ENCODE data around the gene BCLAF1.
"Not testable (repeated sequence)": the region's sequence is repeated elsewhere in the genome, so short reads cannot be mapped to it uniquely, and the experiment has no call there.

BCLAF1 gene

DNA sequence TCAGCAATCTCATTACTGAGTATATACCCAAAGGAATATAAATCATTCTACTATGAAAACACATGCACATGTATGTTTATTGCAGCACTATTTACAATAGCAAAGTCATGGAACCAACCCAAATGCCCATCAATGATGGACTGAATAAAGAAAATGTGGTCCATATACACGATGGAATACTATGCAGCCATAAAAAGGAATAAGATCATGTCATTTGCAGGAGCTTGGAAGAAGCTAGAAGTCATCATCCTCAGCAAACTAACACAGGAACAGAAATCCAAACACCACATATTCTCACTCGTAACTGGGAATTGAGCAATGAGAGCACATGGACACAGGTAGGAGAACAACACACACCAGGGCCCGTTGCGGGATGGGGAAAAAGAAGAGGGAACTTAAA is 64.7 kb downstream of the BCLAF1 start:
- in situ Hi-C loops (cut with MboI; ENCODE audit: low sequenced_read_pairs) = loop anchor here (10.0 kb wide), 1 partner anchor 690 kb away; no protein-coding TSS in a partner anchor
- H3K9me3 ChIP-seq; H3K4me3 ChIP-seq; H3K36me3 ChIP-seq (replicated peaks); H3K4me1 ChIP-seq; DNase-seq (ENCODE audit: low spot score in 2 of 2); H3K27me3 ChIP-seq (ENCODE audit: low read depth): not testable (repeated sequence)

DNA sequence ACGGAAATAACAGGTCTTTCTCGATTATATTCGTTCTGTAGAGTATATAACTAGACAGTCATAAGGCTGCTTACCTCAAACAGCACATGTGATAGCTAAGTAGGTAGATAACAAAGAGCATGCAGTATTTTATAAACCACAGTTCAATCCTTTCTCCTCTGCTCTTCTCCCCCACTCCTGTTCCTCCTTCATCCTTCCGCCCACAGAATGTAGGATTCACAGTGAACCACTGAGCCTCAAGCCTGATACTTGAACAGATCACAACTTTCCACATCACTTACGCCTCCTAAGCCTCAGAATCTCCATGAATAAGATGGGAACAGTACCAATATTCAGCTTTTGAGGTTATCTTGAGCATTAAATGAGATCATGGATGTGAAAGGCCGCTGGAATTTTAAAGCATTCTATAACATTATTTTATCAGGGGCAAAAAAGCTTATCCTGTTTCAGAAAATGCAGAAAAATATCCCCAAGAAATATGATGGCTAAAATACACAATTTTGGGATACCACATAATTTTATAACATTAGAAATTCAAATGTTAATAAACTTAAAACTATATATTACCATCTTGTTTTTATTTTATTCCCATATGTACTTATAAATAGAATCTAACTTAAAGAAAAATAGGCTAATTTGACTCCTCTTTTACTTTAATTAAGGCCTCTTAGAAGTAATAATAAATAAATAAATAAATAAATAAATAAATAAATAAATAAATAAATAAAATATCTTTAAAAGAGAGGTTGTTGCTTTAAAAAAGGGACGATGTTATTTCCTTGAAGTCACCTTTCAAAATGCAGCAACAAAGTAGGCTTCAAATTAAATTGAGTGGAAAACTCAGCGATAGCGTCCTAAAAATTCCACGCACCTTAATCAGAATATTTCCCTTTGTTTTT is 72.9 kb downstream of the BCLAF1 start:
- no peak overlapping the region for H3K4me3 ChIP-seq
- no peaks in the 10 kb centered on the region for H3K4me1 ChIP-seq
- H3K36me3 ChIP-seq (replicated peaks) = no peaks in the 10 kb centered on the region
- in situ Hi-C loops (cut with MboI; ENCODE audit: low sequenced_read_pairs) = no loop called here
- H3K27me3 ChIP-seq (ENCODE audit: low read depth) = no peaks in the 10 kb centered on the region
- no peaks in the 10 kb centered on the region for H3K9me3 ChIP-seq
- no peak for DNase-seq (ENCODE audit: low spot score in 2 of 2)

DNA sequence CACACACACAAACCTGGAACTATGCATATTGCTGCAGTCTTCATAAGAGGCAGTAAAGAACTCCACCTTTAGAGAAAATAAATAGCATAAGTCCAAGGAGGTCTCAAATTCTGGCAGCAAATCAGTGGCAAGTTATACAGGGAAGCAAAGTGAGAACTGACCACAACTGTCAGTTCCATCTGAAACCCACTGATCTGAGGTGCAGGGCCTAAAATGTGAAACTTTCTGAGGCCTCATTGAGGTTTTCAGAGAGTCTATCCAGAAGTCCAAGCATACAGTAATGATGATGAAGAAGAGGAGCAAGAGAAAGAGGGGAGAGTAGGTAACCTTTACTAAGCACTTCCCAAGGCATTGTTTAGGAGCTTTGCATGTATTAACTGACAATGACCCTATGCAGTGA is 75.8 kb downstream of the BCLAF1 start:
- in situ Hi-C loops (cut with MboI; ENCODE audit: low sequenced_read_pairs) = no loop called here
- Histone ChIP-seq H3K4me1 (no peaks in the 10 kb centered on the region), H3K27me3 (ENCODE audit: low read depth) (no peaks in the 10 kb centered on the region), H3K36me3 (replicated peaks) (no peaks in the 10 kb centered on the region), H3K4me3 (no peak overlapping the region), H3K9me3 (no peaks in the 10 kb centered on the region)
- DNase-seq (ENCODE audit: low spot score in 2 of 2) = no peak

DNA sequence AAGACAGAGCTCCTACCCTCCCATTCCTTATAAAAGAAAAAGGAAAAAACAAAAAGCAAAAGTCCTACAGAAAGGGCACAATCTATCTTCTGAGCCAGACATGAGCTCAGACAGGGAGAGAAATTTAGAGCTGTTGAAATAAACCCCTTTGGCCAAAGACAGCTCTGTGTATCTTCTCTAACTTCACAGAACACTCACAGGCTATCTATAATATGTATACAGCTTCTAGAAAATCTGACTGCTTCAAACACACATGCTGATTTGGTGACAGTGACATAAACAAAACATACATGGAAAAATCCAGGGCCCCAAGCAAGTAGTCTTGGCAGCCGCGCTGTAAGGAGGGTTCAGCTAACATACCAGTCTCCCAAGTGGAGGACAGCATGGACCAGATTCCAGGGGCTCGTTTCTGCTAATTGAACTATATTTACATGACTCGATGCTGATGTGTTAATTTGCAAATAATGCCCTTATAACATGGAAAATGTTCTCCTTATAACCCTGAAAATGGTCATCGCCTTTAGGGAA is 76.6 kb downstream of the BCLAF1 start:
- DNase-seq (ENCODE audit: low spot score in 2 of 2) = no peak
- H3K27me3 ChIP-seq (ENCODE audit: low read depth) = no peaks in the 10 kb centered on the region
- H3K4me3 ChIP-seq = no peak overlapping the region
- H3K36me3 ChIP-seq (replicated peaks) = no peaks in the 10 kb centered on the region
- no peaks in the 10 kb centered on the region for H3K9me3 ChIP-seq
- in situ Hi-C loops (cut with MboI; ENCODE audit: low sequenced_read_pairs) = no loop called here
- no peaks in the 10 kb centered on the region for H3K4me1 ChIP-seq

DNA sequence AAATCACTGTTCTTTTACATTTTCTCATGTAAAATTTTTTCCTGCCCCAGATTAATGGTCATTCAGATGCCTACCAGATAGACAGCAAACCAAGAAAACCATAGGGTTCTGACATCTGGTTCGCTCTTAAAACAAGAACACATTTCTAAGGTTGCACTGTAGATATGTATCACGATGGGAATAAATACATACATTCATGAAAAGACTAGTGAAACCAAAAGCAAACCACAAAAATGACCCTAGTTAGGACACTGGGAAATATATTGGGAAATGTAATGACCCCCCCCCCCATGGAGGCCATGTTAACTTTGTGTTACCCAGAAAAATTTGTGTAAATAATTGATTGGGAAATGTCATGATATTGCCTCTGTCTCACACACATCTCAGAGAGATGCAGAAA is 77.0 kb downstream of the BCLAF1 start:
- in situ Hi-C loops (cut with MboI; ENCODE audit: low sequenced_read_pairs) = no loop called here
- H3K9me3 ChIP-seq = no peaks in the 10 kb centered on the region
- H3K4me1 ChIP-seq = no peaks in the 10 kb centered on the region
- no peaks in the 10 kb centered on the region for H3K27me3 ChIP-seq (ENCODE audit: low read depth)
- DNase-seq (ENCODE audit: low spot score in 2 of 2) = no peak
- H3K36me3 ChIP-seq (replicated peaks) = no peaks in the 10 kb centered on the region
- no peak overlapping the region for H3K4me3 ChIP-seq

DNA sequence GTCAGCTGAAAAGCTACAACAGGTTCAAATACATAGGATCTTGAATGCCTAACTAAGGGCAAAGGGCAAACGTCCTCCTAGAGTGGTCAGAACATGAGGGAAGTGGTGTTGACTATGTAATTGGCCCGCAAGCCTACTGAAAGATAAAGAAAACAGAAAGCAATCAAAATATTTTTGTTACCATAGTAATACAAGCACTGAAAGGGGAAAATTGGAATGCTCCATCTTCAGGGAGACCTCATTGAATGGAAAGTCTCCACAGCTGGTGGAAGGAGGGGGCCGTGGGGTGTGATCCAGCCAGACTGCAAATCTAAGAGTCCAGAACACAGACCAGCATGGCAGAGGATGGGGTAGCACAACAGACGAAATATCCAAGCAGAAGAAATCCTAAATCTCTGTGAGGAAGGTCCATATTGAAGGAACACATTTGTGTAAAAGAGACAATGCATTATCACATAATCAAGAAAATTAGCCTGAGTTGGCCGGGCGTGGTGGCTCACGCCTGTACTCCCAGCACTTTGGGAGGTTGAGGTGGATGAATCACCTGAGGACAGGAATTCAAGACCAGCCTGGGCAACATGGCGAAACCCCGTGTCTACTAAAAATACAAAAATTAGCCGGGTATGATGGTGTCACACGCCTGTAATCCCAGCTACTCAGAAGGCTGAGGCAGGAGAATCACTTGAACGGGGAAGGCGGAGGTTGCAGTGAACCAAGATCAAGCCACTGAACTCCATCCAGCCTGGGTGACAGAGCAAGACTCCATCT is 79.1 kb downstream of the BCLAF1 start:
- no peak for DNase-seq (ENCODE audit: low spot score in 2 of 2)
- in situ Hi-C loops (cut with MboI; ENCODE audit: low sequenced_read_pairs) = no loop called here

DNA sequence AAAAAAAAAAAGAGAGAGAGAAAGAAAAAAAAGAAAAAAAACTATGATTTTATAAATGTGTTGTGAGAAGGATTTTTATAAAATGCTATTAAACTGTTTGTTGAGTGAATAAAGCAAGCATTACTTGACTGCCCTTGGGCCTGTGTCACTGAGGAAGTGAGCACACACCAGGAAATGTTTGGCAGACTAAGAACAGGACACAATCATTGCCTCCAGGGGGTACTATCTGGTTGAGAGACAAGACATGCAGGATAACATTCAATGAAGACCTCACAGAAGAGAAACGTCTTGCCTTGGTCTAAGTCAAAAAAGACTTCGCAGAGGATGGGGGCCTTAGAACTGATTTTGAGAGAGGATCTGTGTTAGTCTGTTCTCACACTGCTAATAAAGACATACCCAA is 80.2 kb downstream of the BCLAF1 start:
- in situ Hi-C loops (cut with MboI; ENCODE audit: low sequenced_read_pairs) = no loop called here
- Histone ChIP-seq H3K4me1 (no peaks in the 10 kb centered on the region), H3K4me3 (no peak overlapping the region), H3K36me3 (replicated peaks) (no peaks in the 10 kb centered on the region), H3K27me3 (ENCODE audit: low read depth) (peaks cover 4% of the 10 kb centered on the region; the same call in 1 of the 2 replicates), H3K9me3 (no peaks in the 10 kb centered on the region)
- no peak for DNase-seq (ENCODE audit: low spot score in 2 of 2)

More for the DNA sequence above, 79.1 kb downstream of the BCLAF1 start:
- H3K9me3 ChIP-seq = no peaks in the 10 kb centered on the region
- H3K27me3 ChIP-seq (ENCODE audit: low read depth) = no peaks in the 10 kb centered on the region
- no peaks in the 10 kb centered on the region for H3K36me3 ChIP-seq (replicated peaks)
- no peaks in the 10 kb centered on the region for H3K4me1 ChIP-seq
- H3K4me3 ChIP-seq = no peak overlapping the region

DNA sequence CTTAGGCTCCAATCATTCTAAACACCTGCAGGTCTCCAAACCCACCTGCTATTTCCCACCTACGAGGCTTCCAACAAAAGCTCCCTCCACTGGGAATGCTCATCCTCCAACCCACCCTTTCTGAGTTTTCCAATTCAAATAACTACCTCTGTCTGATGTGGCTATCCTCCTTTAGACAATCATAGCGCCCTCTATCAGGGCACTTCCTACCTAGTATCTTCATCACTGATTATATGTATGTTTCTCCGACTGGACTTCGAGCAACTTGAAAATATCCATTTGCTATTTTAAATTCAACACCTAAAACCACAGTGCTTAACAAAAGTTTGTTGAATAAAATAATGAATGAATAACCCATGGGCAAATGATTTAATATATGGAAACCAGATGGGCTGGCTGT is 80.9 kb downstream of the BCLAF1 start:
- peaks cover 6% of the 10 kb centered on the region; the same call in 1 of the 2 replicates for H3K27me3 ChIP-seq (ENCODE audit: low read depth)
- in situ Hi-C loops (cut with MboI; ENCODE audit: low sequenced_read_pairs) = no loop called here
- DNase-seq (ENCODE audit: low spot score in 2 of 2) = no peak
- H3K4me3 ChIP-seq = no peak overlapping the region
- no peaks in the 10 kb centered on the region for H3K4me1 ChIP-seq
- H3K36me3 ChIP-seq (replicated peaks) = no peaks in the 10 kb centered on the region
- no peaks in the 10 kb centered on the region for H3K9me3 ChIP-seq
